ENCODE measurements around the gene ZNF417.
"Not testable (repeated sequence)": the region's sequence is repeated elsewhere in the genome, so short reads cannot be mapped to it uniquely, and the experiment has no call there.

Gene ZNF417

DNA sequence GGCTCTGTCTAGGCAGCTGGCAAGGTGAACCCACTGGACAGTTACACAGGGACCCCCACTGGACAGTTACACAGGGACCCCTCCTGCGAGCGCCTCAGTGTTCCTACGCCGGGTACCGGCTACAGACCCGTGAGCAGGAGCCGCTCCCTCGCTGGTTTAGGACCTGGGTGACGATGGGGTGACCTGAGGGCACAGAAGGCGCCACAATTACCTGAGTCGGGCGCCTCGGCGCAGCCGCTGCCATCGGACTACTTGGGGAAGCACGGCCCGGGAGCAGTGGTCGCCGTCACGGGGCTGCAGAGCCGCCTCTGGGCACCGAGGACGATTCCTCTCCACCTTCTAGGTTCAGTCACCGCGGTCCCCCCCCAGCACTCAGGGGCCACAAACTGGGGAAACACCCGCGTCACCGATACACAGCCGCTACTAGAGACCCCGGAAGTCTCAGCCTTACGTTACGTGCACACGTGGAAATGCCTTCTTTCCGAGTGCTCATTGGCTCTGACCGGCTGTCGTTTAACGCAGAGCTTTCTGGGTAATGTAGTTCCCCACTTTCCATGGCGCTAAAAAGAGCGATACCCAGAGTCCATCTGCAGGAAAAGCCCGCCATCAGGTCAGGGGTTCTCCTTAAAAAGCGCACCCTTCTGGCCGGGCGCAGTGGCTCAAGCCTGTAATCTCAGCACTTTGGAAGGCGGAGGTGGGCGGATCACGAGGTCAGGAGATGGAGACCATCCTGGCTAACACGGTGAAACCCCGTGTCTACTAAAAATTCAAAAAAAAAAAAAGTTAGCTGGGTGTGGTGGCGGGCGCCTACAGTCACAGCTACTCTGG lies at the start of gene ZNF417:
ZNF417 (minus strand) TSS at position 425 of the 828 bp plus-strand sequence; CDS start at position 244, 181 bp downstream.
- H3K27me3 Mint-ChIP-seq; intact Hi-C loops (cut with micrococcal nuclease): not testable (repeated sequence)
- Mint-ChIP-seq H3K9me3 (peaks cover 31% of the 10 kb centered on the region), H3K27ac (peak within 1 kb of the TSS; percentile 97), H3K4me3 (peak within 1 kb of the TSS; percentile 86), H3K4me1 (ENCODE audit: low read depth) (peaks cover 32% of the 10 kb centered on the region), H3K36me3 (ENCODE audit: low read depth) (peaks cover 77% of the 10 kb centered on the region)

- no peak overlapping the region for H3K27ac Mint-ChIP-seq
- no peaks in the 10 kb centered on the region for H3K4me1 Mint-ChIP-seq (ENCODE audit: low read depth)
- H3K27me3 Mint-ChIP-seq = no peaks in the 10 kb centered on the region
- peaks cover 55% of the 10 kb centered on the region for H3K9me3 Mint-ChIP-seq
- H3K4me3 Mint-ChIP-seq = no peak overlapping the region
- H3K36me3 Mint-ChIP-seq (ENCODE audit: low read depth) = peaks cover 5% of the 10 kb centered on the region
- intact Hi-C loops (cut with micrococcal nuclease) = no loop called here
These were observed 48.4 kb upstream of the ZNF417 start for GRCh38 chr19:57964761-57965160.

DNA sequence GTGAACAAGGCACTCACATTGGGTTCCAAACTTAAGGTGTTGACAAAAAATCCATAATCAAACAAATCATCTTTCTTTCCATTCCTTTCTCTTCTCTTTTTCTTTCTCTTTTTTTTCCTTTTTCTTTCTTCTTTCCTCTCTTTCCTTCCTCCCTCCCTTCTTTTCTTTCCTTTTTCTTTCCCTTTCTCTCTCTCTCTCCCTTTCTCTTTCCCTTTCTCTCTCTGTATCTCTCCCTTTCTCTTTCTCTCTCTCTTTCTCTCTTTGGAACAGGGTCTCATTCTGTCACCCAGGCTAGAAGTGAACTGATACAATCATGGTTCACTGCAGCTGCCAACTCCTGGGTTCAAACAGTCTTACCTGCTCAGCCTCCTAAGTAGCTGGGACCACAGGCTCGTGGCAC lies 45.4 kb upstream of the ZNF417 start:
- H3K27me3 Mint-ChIP-seq = no peaks in the 10 kb centered on the region
- no peak overlapping the region for H3K4me3 Mint-ChIP-seq
- no peak overlapping the region for H3K27ac Mint-ChIP-seq
- intact Hi-C loops (cut with micrococcal nuclease) = no loop called here
- no peaks in the 10 kb centered on the region for H3K36me3 Mint-ChIP-seq (ENCODE audit: low read depth)
- no peaks in the 10 kb centered on the region for H3K4me1 Mint-ChIP-seq (ENCODE audit: low read depth)
- H3K9me3 Mint-ChIP-seq = peaks cover 54% of the 10 kb centered on the region

- Mint-ChIP-seq H3K27me3 (no peaks in the 10 kb centered on the region), H3K36me3 (ENCODE audit: low read depth) (no peaks in the 10 kb centered on the region)
- intact Hi-C loops (cut with micrococcal nuclease) = no loop called here
These were observed 38.6 kb upstream of the ZNF417 start for GRCh38 chr19:57954996-57955395.

GRCh38 chr19:57949702-57950101 lies 33.3 kb upstream of the ZNF417 start:
- intact Hi-C loops (cut with micrococcal nuclease) = no loop called here
- Mint-ChIP-seq H3K4me3 (no peak overlapping the region), H3K9me3 (peaks cover 74% of the 10 kb centered on the region), H3K36me3 (ENCODE audit: low read depth) (peaks cover 28% of the 10 kb centered on the region), H3K27ac (no peak overlapping the region), H3K4me1 (ENCODE audit: low read depth) (peaks cover 12% of the 10 kb centered on the region), H3K27me3 (no peaks in the 10 kb centered on the region)

More at GRCh38 chr19:57954996-57955395, 38.6 kb upstream of the ZNF417 start:
- no peaks in the 10 kb centered on the region for H3K4me1 Mint-ChIP-seq (ENCODE audit: low read depth)
- no peak overlapping the region for H3K27ac Mint-ChIP-seq
- H3K9me3 Mint-ChIP-seq = peaks cover 86% of the 10 kb centered on the region
- H3K4me3 Mint-ChIP-seq = no peak overlapping the region

GRCh38 chr19:57949296-57949695 lies 32.9 kb upstream of the ZNF417 start:
- Mint-ChIP-seq H3K4me3 (no peak overlapping the region), H3K9me3 (peaks cover 74% of the 10 kb centered on the region), H3K36me3 (ENCODE audit: low read depth) (peaks cover 32% of the 10 kb centered on the region)

DNA sequence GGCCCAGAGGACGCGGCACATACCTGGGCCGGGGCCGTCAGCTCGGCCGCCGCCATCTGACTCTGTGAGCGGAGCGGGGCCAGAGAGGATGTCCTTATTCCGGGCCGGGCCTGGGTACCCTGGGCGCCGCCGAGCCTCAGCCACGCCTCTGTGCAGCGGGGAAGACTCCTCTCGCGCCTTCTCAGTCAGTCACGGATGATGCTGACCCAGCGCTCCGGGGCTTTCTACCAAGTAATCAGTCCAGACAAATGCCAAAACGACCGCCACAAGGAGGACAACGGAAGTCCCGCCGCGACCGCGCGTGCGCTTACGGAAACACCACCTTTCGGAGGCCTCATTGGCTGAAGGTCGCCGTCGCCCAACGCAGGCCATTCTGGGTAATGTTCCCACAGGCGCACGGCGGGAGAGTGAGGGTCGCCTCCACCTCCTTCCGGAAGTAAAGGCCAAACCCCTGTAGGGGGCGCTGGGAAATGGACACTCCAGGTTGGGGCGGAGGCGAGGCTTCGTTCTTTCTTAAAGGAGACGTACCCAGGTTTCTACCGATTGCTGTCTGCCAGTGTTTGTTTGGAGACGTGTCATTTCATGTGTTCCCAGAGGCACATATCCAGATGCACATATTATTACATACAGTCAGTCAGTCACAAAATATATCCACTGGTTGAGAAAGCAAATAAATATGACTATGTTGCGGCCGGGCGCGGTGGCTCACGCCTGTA lies 31.2 kb upstream of the ZNF417 start, which contains the start of gene ZNF256:
ZNF256 (minus strand) TSS at position 288 of the 716 bp plus-strand sequence; CDS start at position 56, 232 bp downstream.
- Mint-ChIP-seq H3K27ac (peak within 1 kb of the TSS; percentile 88), H3K4me1 (ENCODE audit: low read depth) (peaks cover 12% of the 10 kb centered on the region), H3K9me3 (peaks cover 74% of the 10 kb centered on the region), H3K27me3 (no peaks in the 10 kb centered on the region), H3K36me3 (ENCODE audit: low read depth) (peaks cover 50% of the 10 kb centered on the region), H3K4me3 (peak within 1 kb of the TSS; percentile 91)
- intact Hi-C loops (cut with micrococcal nuclease) = loop anchor here (2.0 kb wide), 1 partner anchor 55 kb away; the partner anchor contains the start of gene ZNF606

More at GRCh38 chr19:57949296-57949695, 32.9 kb upstream of the ZNF417 start:
- intact Hi-C loops (cut with micrococcal nuclease) = no loop called here
- H3K4me1 Mint-ChIP-seq (ENCODE audit: low read depth) = peaks cover 12% of the 10 kb centered on the region
- no peaks in the 10 kb centered on the region for H3K27me3 Mint-ChIP-seq
- H3K27ac Mint-ChIP-seq = no peak overlapping the region

GRCh38 chr19:57947088-57947418 lies 30.7 kb upstream of the ZNF417 start:
- Mint-ChIP-seq H3K27me3 (no peaks in the 10 kb centered on the region), H3K4me3 (peak overlapping the region; percentile 91), H3K9me3 (peaks cover 77% of the 10 kb centered on the region), H3K4me1 (ENCODE audit: low read depth) (peaks cover 12% of the 10 kb centered on the region), H3K27ac (peak overlapping the region; percentile 88), H3K36me3 (ENCODE audit: low read depth) (peaks cover 55% of the 10 kb centered on the region)
- intact Hi-C loops (cut with micrococcal nuclease) = loop anchor here (2.0 kb wide), 1 partner anchor 56 kb away; the partner anchor contains the start of gene ZNF606

- H3K4me1 Mint-ChIP-seq (ENCODE audit: low read depth) = peaks cover 12% of the 10 kb centered on the region
- no peaks in the 10 kb centered on the region for H3K27me3 Mint-ChIP-seq
- H3K4me3 Mint-ChIP-seq = peak overlapping the region; percentile 91
- H3K36me3 Mint-ChIP-seq (ENCODE audit: low read depth) = peaks cover 62% of the 10 kb centered on the region
- H3K27ac Mint-ChIP-seq = no peak overlapping the region
- peaks cover 79% of the 10 kb centered on the region for H3K9me3 Mint-ChIP-seq
- intact Hi-C loops (cut with micrococcal nuclease) = loop anchor here (2.0 kb wide), 1 partner anchor 56 kb away; the partner anchor contains the start of gene ZNF606
These were observed 29.9 kb upstream of the ZNF417 start for GRCh38 chr19:57946316-57946715.

DNA sequence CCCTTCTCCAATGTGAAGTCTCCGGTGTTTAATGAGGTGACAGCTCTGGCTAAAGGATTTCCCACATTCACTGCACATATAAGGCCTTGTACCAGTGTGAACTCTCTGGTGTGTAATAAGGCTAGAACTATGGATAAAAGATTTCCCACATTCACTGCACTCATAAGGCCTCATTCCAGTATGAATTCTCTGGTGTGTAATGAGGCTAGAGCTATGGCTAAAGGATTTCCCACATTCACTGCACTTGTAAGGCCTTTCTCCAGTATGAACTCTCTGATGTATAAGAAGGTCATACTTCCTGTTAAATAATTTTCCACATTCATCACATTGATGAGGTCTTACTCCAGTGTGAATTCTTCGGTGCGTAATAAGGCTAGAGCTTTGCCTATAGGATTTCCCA lies 25.2 kb upstream of the ZNF417 start:
- Mint-ChIP-seq H3K36me3 (ENCODE audit: low read depth) (peaks cover 99% of the 10 kb centered on the region), H3K27ac (no peak overlapping the region), H3K4me3 (no peak overlapping the region), H3K27me3 (no peaks in the 10 kb centered on the region), H3K4me1 (ENCODE audit: low read depth) (peaks cover 10% of the 10 kb centered on the region), H3K9me3 (peaks cover 98% of the 10 kb centered on the region)
- intact Hi-C loops (cut with micrococcal nuclease) = no loop called here

- peaks cover 8% of the 10 kb centered on the region for H3K4me1 Mint-ChIP-seq (ENCODE audit: low read depth)
- intact Hi-C loops (cut with micrococcal nuclease) = no loop called here
- H3K9me3 Mint-ChIP-seq = peaks cover 98% of the 10 kb centered on the region
- no peak overlapping the region for H3K4me3 Mint-ChIP-seq
- H3K27me3 Mint-ChIP-seq = peaks cover 11% of the 10 kb centered on the region
- H3K36me3 Mint-ChIP-seq (ENCODE audit: low read depth) = peaks cover 93% of the 10 kb centered on the region
- no peak overlapping the region for H3K27ac Mint-ChIP-seq
These were observed 19.3 kb upstream of the ZNF417 start for GRCh38 chr19:57935731-57936130.

DNA sequence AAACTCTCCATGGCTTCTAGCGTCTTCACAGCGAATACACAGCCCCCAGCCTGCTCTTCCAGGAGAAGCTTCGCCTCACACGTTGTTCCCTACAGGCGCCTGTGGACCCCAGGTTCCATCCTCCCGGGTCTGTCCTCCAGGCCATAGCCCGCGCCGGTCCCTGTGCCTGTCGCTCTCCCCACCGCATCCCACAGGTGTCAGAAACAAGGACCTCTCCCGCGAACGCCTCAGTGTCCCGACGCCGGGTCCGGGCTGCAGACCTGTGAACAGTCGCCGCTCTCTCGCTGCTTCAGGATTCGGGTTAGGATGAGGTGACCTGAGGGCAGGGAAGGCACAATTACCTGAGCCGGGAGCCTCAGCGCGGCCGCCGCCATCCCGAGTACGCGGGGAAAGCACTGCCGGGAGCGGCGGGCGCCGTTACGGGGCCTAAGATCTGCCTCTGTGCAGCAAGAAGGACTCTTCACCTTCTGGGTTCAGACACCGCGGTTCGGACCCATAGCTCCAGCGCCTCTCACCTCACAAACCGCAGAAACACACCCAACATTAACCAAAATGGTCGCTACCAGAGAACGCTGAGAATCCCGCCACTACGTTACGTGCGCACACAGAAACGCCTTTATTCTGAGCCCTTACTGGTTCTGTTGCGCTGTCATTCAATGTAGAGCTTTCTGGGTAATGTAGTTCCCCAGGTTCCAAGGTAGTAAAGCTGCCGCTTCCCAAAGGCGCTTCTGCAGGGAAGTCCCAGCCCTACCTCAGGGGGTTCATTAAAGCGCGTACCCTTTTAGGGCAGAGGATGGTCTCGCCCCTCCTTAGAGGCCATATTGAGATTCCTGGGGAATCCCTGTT lies 18.7 kb upstream of the ZNF417 start, which contains the start of gene ZNF418:
ZNF418 (minus strand) TSS at position 583 of the 846 bp plus-strand sequence. CDS start 1,580 bp downstream, outside the sequence.
- peaks cover 100% of the 10 kb centered on the region for H3K9me3 Mint-ChIP-seq
- H3K4me1 Mint-ChIP-seq (ENCODE audit: low read depth) = peaks cover 8% of the 10 kb centered on the region
- peaks cover 93% of the 10 kb centered on the region for H3K36me3 Mint-ChIP-seq (ENCODE audit: low read depth)
- peaks cover 11% of the 10 kb centered on the region for H3K27me3 Mint-ChIP-seq
- H3K27ac Mint-ChIP-seq = peak within 1 kb of the TSS; percentile 77
- intact Hi-C loops (cut with micrococcal nuclease) = no loop called here
- peak within 1 kb of the TSS; percentile 88 for H3K4me3 Mint-ChIP-seq

DNA sequence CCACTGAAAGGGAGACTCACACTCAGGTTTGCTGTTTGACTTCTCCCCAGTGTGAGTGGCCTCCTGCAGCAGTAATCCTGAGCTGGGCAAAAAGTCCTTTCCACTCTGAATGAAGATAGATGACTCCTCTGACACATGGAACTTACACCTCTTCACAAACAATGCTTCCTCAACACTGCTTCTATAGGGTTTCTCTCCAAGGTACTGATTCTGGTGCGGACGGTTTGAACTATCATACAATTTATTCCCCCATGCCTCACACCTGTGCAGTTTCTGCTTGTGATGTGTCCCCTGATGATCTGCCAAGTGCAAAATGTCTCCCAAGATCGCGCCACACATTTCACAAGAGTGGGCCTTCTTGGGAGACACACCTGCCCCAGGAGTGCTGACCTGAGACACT lies 11.2 kb upstream of the ZNF417 start:
- Mint-ChIP-seq H3K9me3 (peaks cover 92% of the 10 kb centered on the region), H3K4me1 (ENCODE audit: low read depth) (no peaks in the 10 kb centered on the region), H3K27ac (no peak overlapping the region), H3K36me3 (ENCODE audit: low read depth) (peaks cover 68% of the 10 kb centered on the region), H3K27me3 (no peaks in the 10 kb centered on the region), H3K4me3 (no peak overlapping the region)
- intact Hi-C loops (cut with micrococcal nuclease) = no loop called here

All from dendritic cell treated with granulocyte-macrophage colony-stimulating factor and Interleukin-4, amounts not matched to agents 40 ng/mL and 50 ng/mL, for 4 days (primary cell).